Activated CD4-positive, alpha-beta T cell treated with anti-CD3 and anti-CD28 coated beads for 48 hours (primary cell): ENCODE measurements around the gene BPI.
"Not testable (repeated sequence)": the region's sequence is repeated elsewhere in the genome, so short reads cannot be mapped to it uniquely, and the experiment has no call there.

Experiments used
- DNase-seq: peaks from one replicate; pipeline ENCODE4 v3.0.0-alpha.2; 2020

Gene BPI

GRCh38 chr20:38306379-38306778 is 2.4 kb downstream of the BPI start:
- DNase-seq: no peak

- no peak for DNase-seq
These were observed 3.6 kb downstream of the BPI start for GRCh38 chr20:38307371-38308046.

- DNase-seq: no peak
These were observed 4.1 kb downstream of the BPI start for GRCh38 chr20:38308047-38308438.

- no peak for DNase-seq
These were observed 4.5 kb downstream of the BPI start for GRCh38 chr20:38308447-38308846.

- DNase-seq: no peak
These were observed 7.1 kb downstream of the BPI start for GRCh38 chr20:38311091-38311490.

GRCh38 chr20:38311491-38311890 is 7.5 kb downstream of the BPI start:
- DNase-seq: no peak

- DNase-seq: no peak
These were observed 9.7 kb downstream of the BPI start for GRCh38 chr20:38313676-38314075.

- not testable (repeated sequence) for DNase-seq
These were observed 10.4 kb downstream of the BPI start for GRCh38 chr20:38314350-38314749.

- no peak for DNase-seq
These were observed 11.5 kb downstream of the BPI start for GRCh38 chr20:38315290-38315966.

GRCh38 chr20:38316341-38316740 is 12.4 kb downstream of the BPI start:
- no peak for DNase-seq

GRCh38 chr20:38317422-38317821 is 13.5 kb downstream of the BPI start:
- DNase-seq: no peak

GRCh38 chr20:38320221-38320620 is 16.3 kb downstream of the BPI start:
- no peak for DNase-seq

GRCh38 chr20:38321959-38322598 is 18.1 kb downstream of the BPI start:
- no peak for DNase-seq

- DNase-seq: no peak
These were observed 20.2 kb downstream of the BPI start for GRCh38 chr20:38324159-38324558.

GRCh38 chr20:38325167-38325566 is 21.2 kb downstream of the BPI start:
- DNase-seq: no peak

- no peak for DNase-seq
These were observed 21.9 kb downstream of the BPI start for GRCh38 chr20:38325905-38326304.

- no peak for DNase-seq
These were observed 22.4 kb downstream of the BPI start for GRCh38 chr20:38326309-38326708.

GRCh38 chr20:38330638-38331037 is 26.7 kb downstream of the BPI start:
- no peak for DNase-seq

GRCh38 chr20:38331245-38331644 is 27.3 kb downstream of the BPI start:
- DNase-seq: no peak

GRCh38 chr20:38331814-38332213 is 27.9 kb downstream of the BPI start:
- DNase-seq: no peak

- no peak for DNase-seq
These were observed 30.1 kb downstream of the BPI start for GRCh38 chr20:38334016-38334415.

GRCh38 chr20:38336726-38337125 is 32.8 kb downstream of the BPI start:
- DNase-seq: no peak

- DNase-seq: peak; percentile 54
These were observed 33.7 kb downstream of the BPI start for GRCh38 chr20:38337561-38338140.
